Measurements from ENCODE around the gene ZMYND10. TPM values are rescaled to one million over a fixed set of nuclear protein-coding genes. Genes with fewer than 3 reads are reported as not detected.

Gene ZMYND10
- total RNA-seq, 1 experiment from 2014 or later, result 1.4 TPM

DNA sequence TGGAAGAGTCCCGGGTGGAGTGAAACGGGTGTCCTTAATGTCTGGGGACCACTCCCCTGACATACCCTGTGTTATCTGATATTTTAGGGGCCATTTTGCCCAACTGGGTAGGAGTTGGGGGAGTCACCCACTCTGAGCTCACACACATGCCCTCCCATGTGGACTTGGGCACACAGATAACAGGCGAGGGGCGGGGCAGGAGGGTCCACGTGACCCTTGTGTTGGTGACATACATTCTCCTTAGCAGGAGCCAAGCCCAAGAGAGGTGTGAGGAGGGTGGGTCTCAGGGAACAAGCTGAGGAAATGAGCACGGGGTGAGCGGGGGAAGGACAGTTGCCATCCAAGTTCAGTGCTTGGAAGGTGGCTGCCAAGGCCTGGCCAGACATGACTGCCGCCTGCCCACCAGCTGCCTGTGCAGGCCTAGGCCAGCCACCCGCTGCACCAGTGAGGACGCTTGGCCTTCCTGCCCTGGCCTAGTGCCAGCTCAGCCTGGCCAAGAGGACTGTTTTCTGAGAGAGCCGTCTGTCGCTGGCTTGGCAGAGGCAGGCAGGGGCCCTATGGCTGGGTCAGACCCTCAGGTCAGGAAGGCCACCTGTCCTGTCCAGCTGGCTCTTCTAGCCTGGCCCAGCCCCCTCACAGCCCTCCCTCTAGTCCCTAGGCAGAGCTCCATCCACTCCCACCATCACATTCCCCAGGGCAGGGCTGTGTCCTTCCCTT lies 45.1 kb upstream of the ZMYND10 start:
- H3K27me3 ChIP-seq (ENCODE audit: insufficient read depth, low read length), result no peaks in the 10 kb centered on the region
- no peaks in the 10 kb centered on the region for H3K4me1 ChIP-seq (ENCODE audit: insufficient read depth, low read length)
- H3K27ac ChIP-seq (ENCODE audit: insufficient read length, low read depth, low read length), result no peak overlapping the region
- H4K20me1 ChIP-seq (ENCODE audit: control insufficient read depth, insufficient read depth, insufficient read length), result peaks cover 2% of the 10 kb centered on the region
- no peak overlapping the region for H3T11ph ChIP-seq (ENCODE audit: low read length)
- no peak overlapping the region for H4K91ac ChIP-seq (ENCODE audit: insufficient read length, low read depth, low read length)
- H3K9ac ChIP-seq (ENCODE audit: extremely low read depth, insufficient read length, low read length), result no peak overlapping the region
- H3K18ac ChIP-seq (ENCODE audit: insufficient read length, low read depth, low read length), result no peak overlapping the region
- H3K27ac Mint-ChIP-seq, result no peak overlapping the region; a peak in 1 of 7 replicates
- no CpG with 5 or more reads among the region's 12 CpGs for WGBS (ENCODE audit: extremely low coverage, insufficient read length, low lambda C conversion rate)
- H3K23me2 ChIP-seq (ENCODE audit: insufficient read length, low read depth, low read length, poor library complexity, severe bottlenecking), result no peaks in the 10 kb centered on the region
- H3K4ac ChIP-seq (ENCODE audit: low read depth, low read length), result no peak overlapping the region
- no peak overlapping the region for H3K4me3 Mint-ChIP-seq
- no peak overlapping the region for H4K8ac ChIP-seq (replicated peaks; ENCODE audit: insufficient read length, low read depth, low read length)
- no peak overlapping the region for H3K56ac ChIP-seq (ENCODE audit: insufficient read length, low read depth, low read length)
- no peak overlapping the region for H3K4me2 ChIP-seq (ENCODE audit: insufficient read depth, insufficient read length, low read length)
- DNase-seq, result no peak
- H2BK12ac ChIP-seq (ENCODE audit: insufficient read length, low read depth, low read length), result no peak overlapping the region
- no peak overlapping the region for H2BK20ac ChIP-seq (ENCODE audit: low read depth, low read length, poor library complexity, severe bottlenecking)
- H3K4me1 Mint-ChIP-seq, result 0 out of 4 replicates have a peak, but pooled peaks cover 0 to 6% of the 10 kb centered on the region in 2 experiments
- H3K9me3 Mint-ChIP-seq, result no peaks in the 10 kb centered on the region
- no peak overlapping the region for H2AFZ ChIP-seq (ENCODE audit: low read length)
- no peak overlapping the region for H3K23ac ChIP-seq (ENCODE audit: insufficient read length, low read depth, low read length)
- peaks cover 2% of the 10 kb centered on the region for H3K27me3 Mint-ChIP-seq (ENCODE audit: low read depth)
- H2BK120ac ChIP-seq (ENCODE audit: low read depth, low read length, poor library complexity, severe bottlenecking), result no peak overlapping the region
- no peak overlapping the region for H2BK5ac ChIP-seq (ENCODE audit: insufficient read length, low read length)
- TF ChIP-seq, protein P1, sequence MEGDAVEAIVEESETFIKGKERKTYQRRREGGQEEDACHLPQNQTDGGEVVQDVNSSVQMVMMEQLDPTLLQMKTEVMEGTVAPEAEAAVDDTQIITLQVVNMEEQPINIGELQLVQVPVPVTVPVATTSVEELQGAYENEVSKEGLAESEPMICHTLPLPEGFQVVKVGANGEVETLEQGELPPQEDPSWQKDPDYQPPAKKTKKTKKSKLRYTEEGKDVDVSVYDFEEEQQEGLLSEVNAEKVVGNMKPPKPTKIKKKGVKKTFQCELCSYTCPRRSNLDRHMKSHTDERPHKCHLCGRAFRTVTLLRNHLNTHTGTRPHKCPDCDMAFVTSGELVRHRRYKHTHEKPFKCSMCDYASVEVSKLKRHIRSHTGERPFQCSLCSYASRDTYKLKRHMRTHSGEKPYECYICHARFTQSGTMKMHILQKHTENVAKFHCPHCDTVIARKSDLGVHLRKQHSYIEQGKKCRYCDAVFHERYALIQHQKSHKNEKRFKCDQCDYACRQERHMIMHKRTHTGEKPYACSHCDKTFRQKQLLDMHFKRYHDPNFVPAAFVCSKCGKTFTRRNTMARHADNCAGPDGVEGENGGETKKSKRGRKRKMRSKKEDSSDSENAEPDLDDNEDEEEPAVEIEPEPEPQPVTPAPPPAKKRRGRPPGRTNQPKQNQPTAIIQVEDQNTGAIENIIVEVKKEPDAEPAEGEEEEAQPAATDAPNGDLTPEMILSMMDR (conservative IDR thresholded peaks at IDR 0.05), result no peak
- H2AK5ac ChIP-seq (ENCODE audit: insufficient read length, low read length), result no peak overlapping the region
- 0 out of 7 replicates have a peak, but pooled peaks cover 0 to 4% (median 0%) of the 10 kb centered on the region in 3 experiments for H3K36me3 Mint-ChIP-seq (ENCODE audit: insufficient read depth in 1 of 3, low read depth in 3 of 3)
- no peak overlapping the region; the same call in 1 of the 2 replicates for H3K14ac ChIP-seq (ENCODE audit: insufficient read depth, low read length)
- H3K9me3 ChIP-seq (ENCODE audit: control insufficient read depth, low read depth, low read length), result no peaks in the 10 kb centered on the region
- no peaks in the 10 kb centered on the region for H3K79me1 ChIP-seq (ENCODE audit: insufficient read depth, low read depth, low read length, poor library complexity, severe bottlenecking)
- no peaks in the 10 kb centered on the region for H3K79me2 ChIP-seq (ENCODE audit: insufficient read depth, low read length)
- no peak overlapping the region for H2BK15ac ChIP-seq (ENCODE audit: low read depth, low read length)
- no peak overlapping the region for H4K5ac ChIP-seq (ENCODE audit: insufficient read length, low read depth, low read length)
